OCI-LY3 (cell line): ENCODE measurements around the gene MATN1.

Experiments used
- EZH2phosphoT487 ChIP-seq: fragments of 200-600 bp; shearing (Covaris generic); IDR thresholded peaks from 2 replicates; pipeline ENCODE4 v1.6.1; 2018; ENCODE audit warnings: antibody characterized with exemption, mixed run types, low read depth
- TF ChIP-seq, protein P1 (sequence below): fragments of 200-600, 300-600 bp; sonication (generic); IDR thresholded peaks from 2 replicates; pipeline ENCODE4 v1.5.1; 2014; ENCODE audit warnings: antibody characterized with exemption, low read length, low read depth

DNA sequence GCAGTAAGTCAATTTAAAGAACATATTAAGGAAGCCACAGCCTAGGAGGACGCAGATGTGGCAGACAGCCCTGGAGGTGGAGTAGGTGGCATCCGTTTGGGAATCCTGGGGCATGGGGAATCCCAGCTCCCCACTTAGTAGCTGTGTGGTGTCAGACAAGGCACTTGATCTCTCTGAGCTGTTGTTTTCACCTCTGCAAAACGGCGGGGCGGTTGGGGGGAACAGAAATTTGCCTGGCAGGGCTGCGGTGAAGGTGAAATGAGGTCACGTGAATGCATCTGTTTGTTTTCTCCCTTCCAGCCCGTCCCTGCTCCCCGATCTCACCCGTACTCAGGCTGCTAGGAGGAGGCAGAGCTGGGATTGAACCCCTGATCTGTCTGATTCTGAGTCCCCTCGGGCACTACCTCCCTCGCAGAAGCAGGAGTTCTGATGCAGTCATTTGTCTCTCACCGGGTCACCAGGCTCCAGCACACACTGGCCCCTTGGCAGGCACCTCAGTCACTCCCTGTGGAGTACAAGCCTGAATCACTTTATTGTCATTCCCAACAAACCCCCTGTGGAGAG lies 36.4 kb upstream of the MATN1 start:
- TF ChIP-seq, protein P1, sequence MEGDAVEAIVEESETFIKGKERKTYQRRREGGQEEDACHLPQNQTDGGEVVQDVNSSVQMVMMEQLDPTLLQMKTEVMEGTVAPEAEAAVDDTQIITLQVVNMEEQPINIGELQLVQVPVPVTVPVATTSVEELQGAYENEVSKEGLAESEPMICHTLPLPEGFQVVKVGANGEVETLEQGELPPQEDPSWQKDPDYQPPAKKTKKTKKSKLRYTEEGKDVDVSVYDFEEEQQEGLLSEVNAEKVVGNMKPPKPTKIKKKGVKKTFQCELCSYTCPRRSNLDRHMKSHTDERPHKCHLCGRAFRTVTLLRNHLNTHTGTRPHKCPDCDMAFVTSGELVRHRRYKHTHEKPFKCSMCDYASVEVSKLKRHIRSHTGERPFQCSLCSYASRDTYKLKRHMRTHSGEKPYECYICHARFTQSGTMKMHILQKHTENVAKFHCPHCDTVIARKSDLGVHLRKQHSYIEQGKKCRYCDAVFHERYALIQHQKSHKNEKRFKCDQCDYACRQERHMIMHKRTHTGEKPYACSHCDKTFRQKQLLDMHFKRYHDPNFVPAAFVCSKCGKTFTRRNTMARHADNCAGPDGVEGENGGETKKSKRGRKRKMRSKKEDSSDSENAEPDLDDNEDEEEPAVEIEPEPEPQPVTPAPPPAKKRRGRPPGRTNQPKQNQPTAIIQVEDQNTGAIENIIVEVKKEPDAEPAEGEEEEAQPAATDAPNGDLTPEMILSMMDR = no peak
- no peak for TF ChIP-seq EZH2phosphoT487
